SK-N-SH treated with all-trans-retinoic acid at 6 μM for 48 hours (cell line): ENCODE data around the gene THY1.

ENCODE experiments used
- ATAC-seq: fragments of 200-7000 bp; cut with Tn5 transposase; 3 replicates; pipeline ENCODE4 v1.9.1; 2020; ENCODE audit warnings: mild to moderate bottlenecking, moderate library complexity
- ARNTL ChIP-seq: fragments of 450-650 bp; formaldehyde crosslinking; IDR thresholded peaks from 2 replicates; pipeline ENCODE4 v1.5.0; 2020; ENCODE audit warnings: low read depth, mild to moderate bottlenecking, moderate library complexity, borderline replicate concordance
- CREB5 ChIP-seq: fragments of 250-450 bp; sonication (Bioruptor Pico); IDR thresholded peaks from 2 replicates; pipeline ENCODE4 v1.5.1; 2020; ENCODE audit warnings: low read depth, mild to moderate bottlenecking, moderate library complexity
- CSDC2 ChIP-seq: fragments of 250-450 bp; sonication (Bioruptor Pico); IDR thresholded peaks from 2 replicates; pipeline ENCODE4 v1.5.0; 2020; ENCODE audit warnings: mild to moderate bottlenecking, moderate library complexity
- CSRNP3 ChIP-seq: fragments of 250-450 bp; sonication (Bioruptor Pico); IDR thresholded peaks from 2 replicates; pipeline ENCODE4 v1.5.1; 2021; ENCODE audit warnings: mild to moderate bottlenecking, moderate library complexity
- ESRRG ChIP-seq: fragments of 250-450 bp; sonication (Bioruptor Pico); IDR thresholded peaks from 2 replicates; pipeline ENCODE4 v1.6.1; 2021; ENCODE audit warnings: mild to moderate bottlenecking
- ISL1 ChIP-seq: fragments of 250-450 bp; sonication (Bioruptor Pico); IDR thresholded peaks from 2 replicates; pipeline ENCODE4 v2.1.2; 2022; ENCODE audit warnings: mild to moderate bottlenecking, moderate library complexity
- PATZ1 ChIP-seq: fragments of 250-450 bp; sonication (Bioruptor Pico); IDR thresholded peaks from 2 replicates; pipeline ENCODE4 v1.8.0; 2020; ENCODE audit warnings: mild to moderate bottlenecking, moderate library complexity, borderline replicate concordance
- POU6F1 ChIP-seq: fragments of 250-450 bp; sonication (Bioruptor Pico); IDR thresholded peaks from 2 replicates; pipeline ENCODE4 v1.8.0; 2021; ENCODE audit warnings: low read depth, mild to moderate bottlenecking, moderate library complexity, borderline replicate concordance
- PPARA ChIP-seq: fragments of 250-450 bp; sonication (Bioruptor Pico); IDR thresholded peaks from 2 replicates; pipeline ENCODE4 v1.5.0; 2020; ENCODE audit warnings: mild to moderate bottlenecking, borderline replicate concordance
- SNAI2 ChIP-seq: fragments of 250-450 bp; sonication (Bioruptor Pico); IDR thresholded peaks from 2 replicates; pipeline ENCODE4 v1.5.0; 2020; ENCODE audit warnings: mild to moderate bottlenecking, moderate library complexity
- TCF4 ChIP-seq: fragments of 250-450 bp; sonication (Bioruptor Pico); IDR thresholded peaks from 2 replicates; pipeline ENCODE4 v1.8.0; 2021; ENCODE audit warnings: mild to moderate bottlenecking, moderate library complexity, borderline replicate concordance
- TOX ChIP-seq: fragments of 250-450 bp; sonication (Bioruptor Pico); IDR thresholded peaks from 2 replicates; pipeline ENCODE4 v1.8.0; 2021; ENCODE audit warnings: mild to moderate bottlenecking, moderate library complexity, borderline replicate concordance
- TSHZ2 ChIP-seq: fragments of 250-450 bp; sonication (Bioruptor Pico); IDR thresholded peaks from 2 replicates; pipeline ENCODE4 v1.5.0; 2020; ENCODE audit warnings: mild to moderate bottlenecking, moderate library complexity
- ZC3H10 ChIP-seq: fragments of 250-450 bp; sonication (Bioruptor Pico); IDR thresholded peaks from 2 replicates; pipeline ENCODE4 v1.5.1; 2021; ENCODE audit warnings: mild to moderate bottlenecking, moderate library complexity
- ZFP3 ChIP-seq: fragments of 250-450 bp; sonication (Bioruptor Pico); IDR thresholded peaks from 2 replicates; pipeline ENCODE4 v1.5.0; 2020; ENCODE audit warnings: mild to moderate bottlenecking, moderate library complexity
- ZNF8 ChIP-seq: fragments of 450-650 bp; formaldehyde crosslinking; IDR thresholded peaks from 2 replicates; pipeline ENCODE4 v1.5.0; 2020; ENCODE audit warnings: mild to moderate bottlenecking, moderate library complexity

The THY1 gene

GRCh38 chr11:119432484-119433357, 9.7 kb upstream of the THY1 start:
- TF ChIP-seq CSRNP3 (CRISPR knock-in tag): no peak
- TF ChIP-seq PPARA: no peak
- no peak for TF ChIP-seq POU6F1 (CRISPR knock-in tag)
- TF ChIP-seq ISL1 (CRISPR knock-in tag): peak; percentile 49
- TF ChIP-seq TCF4 (CRISPR knock-in tag): peak; percentile 24; the same call in 1 of the 2 replicates
- peak; percentile 76; the same call in 1 of the 2 replicates for TF ChIP-seq PATZ1 (CRISPR knock-in tag)
- no peak for TF ChIP-seq CREB5 (CRISPR knock-in tag)
- TF ChIP-seq SNAI2 (CRISPR knock-in tag): no peak
- no peak for TF ChIP-seq ZFP3 (CRISPR knock-in tag)
- peak; percentile 81 for ATAC-seq

GRCh38 chr11:119431523-119431922, 8.6 kb upstream of the THY1 start:
- TF ChIP-seq TCF4 (CRISPR knock-in tag) (no peak), TSHZ2 (CRISPR knock-in tag) (no peak), TOX (CRISPR knock-in tag) (no peak), ESRRG (CRISPR knock-in tag) (no peak), ZNF8 (no peak)
- no peak for ATAC-seq

- no peak for ATAC-seq
These were observed 4.3 kb upstream of the THY1 start for GRCh38 chr11:119427279-119427678.

More at GRCh38 chr11:119427279-119427678, 4.3 kb upstream of the THY1 start:
- no peak for TF ChIP-seq CSDC2 (CRISPR knock-in tag)
- no peak for TF ChIP-seq TSHZ2 (CRISPR knock-in tag)
- TF ChIP-seq PATZ1 (CRISPR knock-in tag): no peak
- no peak for TF ChIP-seq CSRNP3 (CRISPR knock-in tag)
- TF ChIP-seq ARNTL (CRISPR knock-in tag): no peak
- no peak for TF ChIP-seq ISL1 (CRISPR knock-in tag)
- TF ChIP-seq CREB5 (CRISPR knock-in tag): no peak
- no peak for TF ChIP-seq TCF4 (CRISPR knock-in tag)
- no peak for TF ChIP-seq ZC3H10 (CRISPR knock-in tag)
